GM12801 (cell line): ENCODE measurements around the gene PTPN4.

Source experiments
- CTCF ChIP-seq: IDR thresholded peaks from one replicate; pipeline ENCODE4 v1.5.1; 2011; ENCODE audit warnings: control low read depth; ENCODE audit not compliant: insufficient read length; ENCODE audit errors: extremely low read depth

The PTPN4 gene

GRCh38 chr2:120016800-120017199 lies 257.1 kb downstream of the PTPN4 start:
- TF ChIP-seq CTCF, result no peak

GRCh38 chr2:120017201-120017600 lies 257.5 kb downstream of the PTPN4 start:
- TF ChIP-seq CTCF, result no peak

- no peak for TF ChIP-seq CTCF
Observed at GRCh38 chr2:120018549-120018948, 258.8 kb downstream of the PTPN4 start.

- no peak for TF ChIP-seq CTCF
Observed at GRCh38 chr2:120020554-120020953, 260.8 kb downstream of the PTPN4 start.

- no peak for TF ChIP-seq CTCF
Observed at GRCh38 chr2:120026890-120027289, 267.2 kb downstream of the PTPN4 start.

- no peak for TF ChIP-seq CTCF
Observed at GRCh38 chr2:120028795-120029194, 269.1 kb downstream of the PTPN4 start.

GRCh38 chr2:120029672-120030640 lies 270.2 kb downstream of the PTPN4 start:
- no peak for TF ChIP-seq CTCF
